Lung microvascular endothelial cell (primary cell): ENCODE results near the gene STK39. TPM values are rescaled to one million over a fixed set of nuclear protein-coding genes. Genes with fewer than 3 reads are reported as not detected.
A peak's percentile ranks its signal among the peaks of the same experiment; 100 is the strongest.

Experiments used
- DNase-seq, 2 donors: peaks; one replicate each; pipeline versions ENCODE4 v3.0.0 to v3.0.0-alpha.2; 2010; ENCODE audit warnings: low read depth in 2 of 2
- total RNA-seq: library from RNA; depleted of rRNA; stranded (reverse); fragments of >200 nt; gene quantifications from 2 replicates; pipeline ENCODE4 v1.2.1, GENCODE V29; 2014

Gene STK39
- total RNA-seq, 1 donor from 2014 or later, result 1.4 TPM

DNA sequence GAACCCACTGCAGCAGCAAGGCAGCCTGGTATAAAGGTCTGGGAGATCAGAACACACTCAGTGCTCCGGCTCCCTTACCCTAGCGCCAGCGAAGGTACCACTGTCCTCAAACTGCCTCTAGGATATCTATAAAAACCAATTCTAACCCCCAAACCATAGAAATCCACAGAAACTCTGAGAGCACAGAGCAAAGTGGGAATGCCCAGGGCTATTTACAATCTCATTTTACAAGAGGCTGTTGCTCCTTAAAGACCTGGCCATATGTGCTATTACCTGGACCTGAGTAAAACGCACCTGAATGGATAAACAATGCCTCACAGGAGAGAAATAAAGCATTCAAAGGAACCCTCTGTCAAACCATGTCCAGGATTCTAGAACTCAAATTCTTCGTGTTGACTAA lies 4.3 kb downstream of the STK39 start:
- DNase-seq, result no peak

DNA sequence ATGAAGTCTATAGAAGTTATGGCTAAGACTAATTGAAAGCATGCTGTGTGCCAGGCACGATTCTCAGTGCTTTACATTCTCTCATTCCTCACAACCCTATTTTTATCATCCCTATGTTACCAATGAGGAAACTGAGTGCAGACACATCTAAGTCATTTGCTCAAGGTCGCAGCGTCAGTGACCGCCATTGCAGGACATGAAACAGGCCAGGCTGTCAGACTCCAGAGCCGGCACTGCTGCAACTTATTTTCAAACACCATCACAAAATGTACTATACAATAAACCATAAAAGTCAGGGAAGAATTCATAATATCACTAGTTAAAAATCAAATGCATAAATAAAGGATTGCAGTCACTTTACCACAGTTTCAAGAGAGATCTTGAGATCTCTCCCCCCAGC lies 5.6 kb downstream of the STK39 start:
- no peak for DNase-seq

DNA sequence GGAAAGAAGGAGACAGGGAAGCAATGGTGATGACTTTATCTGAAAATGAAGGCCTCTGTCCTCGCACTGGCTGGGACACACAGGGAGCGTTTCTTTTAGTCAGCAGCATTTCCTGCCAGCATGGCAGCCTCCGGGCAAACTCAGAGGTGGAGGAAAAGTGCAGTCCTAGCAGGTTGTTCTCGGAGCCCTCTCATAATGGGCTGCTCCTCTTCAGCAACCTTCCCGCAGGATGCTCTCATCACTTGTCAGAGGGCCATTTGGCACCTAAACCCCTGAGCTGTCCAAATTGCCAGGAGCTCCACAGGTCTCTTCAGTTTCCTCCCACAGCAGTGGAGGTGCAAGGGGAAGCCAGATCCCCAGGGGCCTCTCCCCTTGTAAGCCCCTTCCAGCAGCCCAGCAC lies 6.2 kb downstream of the STK39 start:
- no peak for DNase-seq

DNA sequence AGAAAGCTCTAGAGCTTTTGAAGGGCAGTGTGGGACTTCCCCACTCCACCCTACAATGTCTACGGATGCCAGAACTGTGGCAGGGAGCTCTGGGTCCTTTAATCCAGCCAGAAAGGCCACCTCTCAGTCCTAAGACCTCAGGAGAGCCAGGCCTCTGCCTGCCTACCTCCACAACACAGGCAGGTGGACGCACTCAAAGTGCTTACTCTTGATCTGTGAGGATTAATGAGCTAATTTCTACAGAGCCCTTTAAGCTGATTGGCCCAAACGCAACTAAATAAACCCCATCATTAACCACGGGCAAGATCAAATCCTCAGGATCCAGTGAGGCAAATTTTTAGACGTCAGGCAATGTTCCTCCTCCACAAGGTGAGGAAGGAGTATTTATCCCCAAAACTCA lies 8.1 kb downstream of the STK39 start:
- no peak for DNase-seq

DNA sequence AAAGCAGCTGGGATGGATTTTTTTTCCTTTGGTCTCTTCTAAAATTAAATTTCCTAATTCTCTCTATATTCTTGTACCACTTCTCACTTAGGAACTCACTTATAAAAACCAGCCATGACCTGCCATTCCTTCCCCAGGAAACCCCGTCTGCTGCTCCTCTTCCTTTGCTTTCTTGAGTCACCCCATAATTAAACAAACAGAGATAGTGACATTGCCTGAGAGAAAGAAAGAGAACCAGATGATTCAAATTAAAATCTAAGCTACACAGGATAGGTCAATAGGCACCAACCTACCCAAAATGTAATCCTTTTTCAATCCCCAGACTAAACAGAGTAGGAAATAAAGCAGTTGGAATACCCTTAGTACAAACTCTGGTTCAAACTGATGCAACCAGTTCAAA lies 9.7 kb downstream of the STK39 start:
- DNase-seq, result peak in 1 of 2 donors; percentile 56

DNA sequence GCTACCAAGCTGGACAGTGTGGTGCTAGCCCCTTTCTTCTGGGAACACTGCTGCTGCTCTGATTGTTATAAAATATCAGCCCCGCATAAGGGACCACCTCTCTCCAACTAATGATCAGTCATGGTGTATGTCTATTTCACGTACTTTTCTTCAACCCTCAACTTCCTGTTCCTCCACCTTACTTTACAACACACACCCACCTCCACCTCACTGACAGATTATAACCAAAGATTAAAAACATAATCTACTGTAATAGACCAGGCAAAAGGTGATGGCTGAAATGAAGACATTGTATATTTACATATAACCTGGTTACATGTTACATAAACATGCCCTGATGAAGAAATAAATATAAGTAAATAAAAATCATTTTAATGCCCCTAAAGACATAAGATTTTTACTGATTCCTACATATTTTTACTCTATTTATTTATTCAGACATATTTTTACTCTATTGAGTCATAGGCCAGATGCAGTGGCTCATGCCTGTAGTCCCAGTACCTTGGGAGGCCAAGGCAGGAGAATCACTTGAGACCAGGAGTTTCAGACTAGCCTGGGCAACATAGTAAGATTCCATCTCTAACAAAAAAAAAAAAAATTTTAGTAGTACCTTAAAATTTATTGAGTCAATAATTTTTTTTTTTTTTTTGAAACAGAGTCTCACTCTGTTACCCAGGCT lies 12.8 kb downstream of the STK39 start:
- no peak for DNase-seq

DNA sequence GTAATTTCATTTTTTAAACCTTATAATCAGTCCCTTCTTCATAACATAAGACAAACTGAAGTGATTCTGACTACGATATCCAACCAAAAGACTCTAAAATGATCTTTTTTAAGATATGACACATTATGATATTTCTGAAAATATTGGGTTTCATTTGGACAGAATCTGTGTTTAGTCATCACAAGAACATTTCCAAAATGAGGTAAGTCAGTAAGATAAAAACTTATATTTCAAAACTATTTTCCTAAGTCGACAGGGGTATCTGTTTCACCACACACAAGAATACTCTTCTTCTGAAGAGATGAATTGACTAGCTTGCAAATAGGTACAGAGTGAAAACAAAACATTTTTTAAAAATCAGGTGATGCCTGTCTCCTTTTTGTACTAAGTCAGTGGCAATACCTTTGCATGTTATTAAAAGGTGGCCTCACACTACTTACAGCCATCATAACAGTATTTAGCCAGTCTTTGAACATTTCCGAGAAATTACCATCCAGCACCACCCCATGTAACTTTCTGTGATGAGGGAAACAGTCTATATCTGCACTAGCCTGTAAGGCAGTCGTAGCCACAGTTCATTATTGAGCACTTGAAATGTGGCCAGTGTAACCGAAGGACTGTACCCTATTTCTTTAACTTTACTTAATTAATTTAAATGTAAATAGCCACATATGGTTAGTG lies 13.5 kb downstream of the STK39 start:
- no peak for DNase-seq

DNA sequence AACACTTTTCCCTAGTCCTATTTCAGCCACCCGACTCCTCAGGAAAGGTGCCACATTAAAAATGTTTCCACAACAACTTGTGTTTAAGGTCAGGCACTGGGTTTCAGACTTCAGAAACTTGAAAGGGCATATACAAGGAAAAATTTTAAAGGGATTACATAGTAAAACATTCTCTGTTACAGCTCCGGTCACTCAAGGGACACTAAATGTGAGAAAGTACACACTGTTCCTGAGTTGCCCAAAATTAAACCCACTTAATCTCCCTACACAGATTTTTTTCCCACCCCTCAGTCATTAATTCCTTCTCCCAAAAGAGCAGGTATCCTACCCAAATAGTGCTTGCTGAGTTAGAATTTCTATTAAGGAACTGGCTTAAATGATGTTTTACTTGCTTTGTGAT lies 14.2 kb downstream of the STK39 start:
- no peak for DNase-seq

DNA sequence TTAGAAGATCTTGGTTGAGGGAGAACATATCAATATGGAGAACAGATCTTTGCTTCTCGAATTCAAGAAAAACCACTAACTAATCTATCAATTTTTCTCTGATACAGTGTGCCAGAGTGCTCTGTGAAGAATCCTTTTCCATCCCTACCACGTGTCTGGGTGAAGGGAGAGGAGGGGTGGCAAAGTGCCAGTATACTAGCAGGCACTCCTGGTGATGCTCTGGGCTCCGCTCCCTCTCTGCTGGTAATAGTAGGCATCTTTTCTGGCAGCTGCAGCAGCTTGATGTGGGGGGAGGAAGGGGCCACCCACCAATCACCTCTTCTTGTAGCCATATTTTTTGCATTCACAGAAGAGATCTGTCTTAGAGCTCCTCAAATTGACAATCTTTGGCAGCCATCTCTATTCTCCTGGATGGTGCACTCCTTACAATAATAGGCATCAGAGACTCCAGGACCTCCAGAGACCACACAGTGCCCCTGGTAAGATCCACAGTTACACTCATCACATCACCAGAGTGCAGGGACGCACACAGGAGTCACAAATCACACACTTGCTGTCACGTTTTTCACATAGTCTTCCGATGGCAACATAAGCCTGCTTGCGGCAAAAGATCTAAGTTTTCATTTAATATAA lies 15.7 kb downstream of the STK39 start:
- no peak for DNase-seq

DNA sequence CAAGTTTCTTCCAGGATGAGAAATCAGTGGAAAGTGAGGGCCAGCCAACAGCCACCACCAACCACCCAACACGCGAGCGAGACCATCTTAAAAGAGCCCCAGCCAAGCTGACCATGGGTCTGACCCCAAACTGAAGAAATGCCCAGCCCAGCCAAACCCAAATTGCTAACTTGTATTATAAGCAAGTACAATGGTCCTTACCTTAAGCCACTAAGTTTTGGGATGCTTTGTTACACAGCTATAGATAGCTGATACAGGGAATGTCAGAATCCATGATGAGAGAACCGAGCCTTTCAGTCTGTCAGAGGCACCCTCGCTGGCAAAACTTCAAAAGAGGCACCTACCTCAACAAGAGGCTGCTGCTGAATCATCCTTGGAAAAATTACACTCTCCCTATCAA lies 17.0 kb downstream of the STK39 start:
- DNase-seq, result no peak

DNA sequence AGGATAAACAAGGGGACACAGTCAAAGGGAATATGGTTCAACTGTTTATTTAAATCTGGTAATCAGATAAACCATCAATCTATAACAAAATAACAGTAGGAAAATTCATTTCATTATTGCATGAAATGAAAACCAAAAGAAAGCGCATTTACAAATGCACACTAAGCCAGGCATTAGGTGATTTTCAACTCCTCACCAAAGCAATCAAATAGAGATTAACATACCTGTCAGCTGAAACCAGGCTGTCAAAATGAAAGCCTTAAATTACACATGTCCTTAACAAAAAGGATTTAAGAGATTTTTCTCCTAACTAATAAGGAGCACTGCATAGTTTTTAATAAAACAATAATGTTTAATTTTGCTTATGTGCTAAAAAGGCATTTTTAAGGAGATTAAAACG lies 23.0 kb downstream of the STK39 start:
- DNase-seq, result no peak

DNA sequence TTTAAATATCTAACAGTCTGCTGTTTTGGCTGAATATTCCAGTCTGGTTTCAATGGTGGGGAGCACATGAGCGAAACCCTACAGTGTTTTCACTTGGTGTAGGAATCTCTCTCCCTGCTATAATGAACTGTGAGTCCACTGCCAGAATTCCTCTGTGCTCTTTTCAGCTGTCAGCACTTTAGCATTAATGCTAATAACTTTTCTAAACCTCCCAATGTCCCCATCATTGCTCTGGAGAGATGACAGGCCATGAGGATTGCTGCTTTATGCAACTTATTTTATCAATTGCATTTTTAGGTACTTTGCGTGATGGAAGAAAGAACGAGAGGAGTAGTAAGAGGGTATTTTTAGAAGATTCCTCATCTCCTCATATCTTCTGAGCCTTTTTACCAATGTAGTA lies 25.3 kb downstream of the STK39 start:
- no peak for DNase-seq

DNA sequence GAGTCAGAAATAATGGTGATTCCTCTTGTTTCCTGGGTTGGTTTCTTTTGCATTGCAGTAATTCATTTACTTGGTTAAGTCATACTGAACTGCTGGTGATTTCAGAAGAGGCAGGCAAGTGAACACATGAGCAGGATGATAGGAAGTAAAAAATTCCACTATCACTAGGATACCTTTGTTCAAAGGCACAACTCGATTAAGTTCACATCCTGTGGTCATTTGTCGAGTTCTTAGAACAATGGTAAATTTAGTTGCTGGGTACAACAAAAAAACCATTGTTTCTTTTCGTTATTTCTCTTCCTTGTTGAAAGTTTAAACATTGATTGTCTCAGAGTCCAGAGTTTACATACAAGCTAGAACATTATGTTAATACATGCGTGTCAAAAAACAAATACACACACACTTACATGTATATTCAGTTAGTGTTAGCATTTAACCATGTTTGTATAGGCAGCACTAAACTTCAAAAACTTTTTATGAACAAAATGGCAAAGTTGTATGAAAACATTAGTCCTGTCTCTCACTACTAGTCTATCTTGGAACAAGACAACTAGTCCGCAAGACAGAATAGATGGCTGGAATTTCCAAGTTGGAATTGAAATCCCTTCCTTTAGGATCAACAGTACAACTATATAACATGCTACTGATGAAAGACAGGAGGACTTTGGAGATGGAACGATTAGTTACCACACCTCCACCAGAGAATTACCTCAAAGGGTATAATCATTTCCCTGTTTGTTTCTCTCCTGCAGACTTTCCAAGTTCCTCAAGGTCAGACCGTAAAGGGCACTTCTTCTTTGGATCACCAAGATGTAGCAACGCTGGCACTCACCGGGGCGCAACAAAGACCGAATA lies 26.2 kb downstream of the STK39 start:
- DNase-seq, result peak; percentile 93

DNA sequence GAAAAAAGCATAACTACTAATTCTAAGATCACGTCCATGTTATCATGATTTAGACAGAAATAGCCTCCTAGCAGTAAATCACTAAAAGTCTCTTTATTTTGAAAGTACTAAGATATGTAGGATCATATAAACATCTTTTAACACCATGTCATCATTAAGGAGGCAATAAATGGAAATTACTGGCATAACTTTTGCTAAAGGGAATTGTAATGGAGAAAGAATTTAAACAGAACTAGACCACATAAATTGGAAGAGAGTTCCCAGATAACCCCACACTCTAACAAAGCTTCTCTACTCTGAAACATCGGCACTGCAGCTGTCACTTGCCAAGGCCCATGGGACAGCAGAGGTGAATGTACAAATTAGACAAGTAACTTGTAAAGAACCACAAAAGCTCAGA lies 29.5 kb downstream of the STK39 start:
- no peak for DNase-seq

DNA sequence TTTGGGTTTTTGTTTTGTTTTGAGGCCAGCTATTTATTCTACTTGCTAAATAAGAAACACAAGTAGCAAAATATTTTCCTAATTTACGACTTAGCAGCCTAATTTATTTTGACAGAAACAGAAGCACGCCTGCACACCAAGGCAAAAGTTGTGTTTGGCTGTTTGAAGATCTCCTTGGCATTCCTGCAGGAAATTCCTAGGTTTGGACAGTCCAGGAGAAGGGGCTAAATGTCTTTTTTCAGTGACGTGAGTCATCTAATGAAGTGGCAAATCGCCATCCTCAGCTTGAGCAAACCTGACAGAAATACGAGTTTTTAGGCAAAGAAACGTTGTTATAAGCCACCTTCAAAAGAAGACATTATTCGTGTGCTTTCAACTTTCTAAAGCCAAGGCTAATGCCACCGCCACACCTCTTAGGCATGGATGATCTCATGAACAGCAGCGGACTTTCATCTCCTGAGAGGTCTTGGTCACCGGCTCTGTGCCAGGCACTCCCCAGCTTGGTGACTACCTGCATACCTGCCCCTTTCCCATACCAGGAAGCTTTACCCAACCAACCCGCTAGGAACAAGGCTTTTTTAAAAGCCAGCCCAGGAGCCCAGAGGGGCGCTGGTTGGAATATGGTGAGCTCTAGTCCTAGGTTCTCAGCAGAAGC lies 30.9 kb downstream of the STK39 start:
- DNase-seq, result peak in 1 of 2 donors; percentile 41

DNA sequence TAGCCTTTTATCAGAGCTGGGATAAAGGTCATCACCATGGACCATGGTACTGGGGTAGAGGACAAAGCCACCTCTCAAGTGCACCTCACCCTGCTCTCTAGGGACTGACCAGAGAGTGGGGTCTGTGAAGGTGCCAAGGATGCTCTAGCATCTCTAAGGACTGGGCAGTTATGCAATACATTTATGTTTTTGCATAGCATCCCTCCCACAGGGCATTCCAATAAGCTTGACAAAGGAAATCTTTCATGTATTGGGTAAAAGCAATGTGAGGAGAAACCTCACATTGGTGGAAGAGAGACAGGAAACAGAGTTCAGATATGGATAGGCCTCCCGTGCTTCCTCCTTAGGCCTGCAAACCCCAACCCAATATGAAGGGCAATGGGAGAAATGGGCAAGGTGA lies 31.6 kb downstream of the STK39 start:
- no peak for DNase-seq

DNA sequence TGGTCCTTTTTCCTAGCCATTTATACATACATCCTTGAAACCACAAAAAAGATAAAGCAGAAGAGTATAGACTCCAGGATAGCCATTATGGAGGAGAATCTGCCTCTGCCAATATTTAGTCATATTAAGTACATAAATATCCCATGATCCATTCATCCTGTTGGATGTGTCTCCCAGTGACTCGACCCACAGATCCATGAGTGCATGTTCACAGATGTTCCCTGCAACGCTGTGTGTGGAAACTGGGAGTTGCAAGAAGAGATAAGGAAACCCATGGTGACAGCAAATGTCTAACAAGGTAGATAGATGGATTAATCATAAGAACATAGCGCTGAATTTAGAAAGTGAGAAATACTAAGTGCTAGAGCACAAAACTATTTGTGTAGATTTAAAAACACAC lies 34.5 kb downstream of the STK39 start:
- peak in 1 of 2 donors; percentile 14 for DNase-seq

DNA sequence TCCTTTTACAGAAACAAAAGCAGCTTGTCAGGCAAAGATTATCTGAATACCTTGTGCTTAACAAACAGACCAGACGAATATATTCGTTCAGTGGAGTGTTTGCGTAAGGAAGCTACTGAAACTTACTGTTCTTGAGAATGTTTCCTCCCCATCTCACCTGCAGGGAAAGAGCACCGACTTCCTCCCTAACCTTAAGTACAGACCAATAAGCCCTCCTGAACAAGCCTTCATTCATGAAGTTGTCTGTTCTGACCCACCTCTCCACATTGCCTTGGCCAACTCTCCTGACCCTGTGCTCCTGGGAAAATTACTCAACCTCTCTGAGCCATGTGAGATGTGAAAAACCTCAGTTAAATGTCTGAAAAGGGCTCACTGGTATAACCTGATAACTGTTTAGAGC lies 35.2 kb downstream of the STK39 start:
- no peak for DNase-seq

DNA sequence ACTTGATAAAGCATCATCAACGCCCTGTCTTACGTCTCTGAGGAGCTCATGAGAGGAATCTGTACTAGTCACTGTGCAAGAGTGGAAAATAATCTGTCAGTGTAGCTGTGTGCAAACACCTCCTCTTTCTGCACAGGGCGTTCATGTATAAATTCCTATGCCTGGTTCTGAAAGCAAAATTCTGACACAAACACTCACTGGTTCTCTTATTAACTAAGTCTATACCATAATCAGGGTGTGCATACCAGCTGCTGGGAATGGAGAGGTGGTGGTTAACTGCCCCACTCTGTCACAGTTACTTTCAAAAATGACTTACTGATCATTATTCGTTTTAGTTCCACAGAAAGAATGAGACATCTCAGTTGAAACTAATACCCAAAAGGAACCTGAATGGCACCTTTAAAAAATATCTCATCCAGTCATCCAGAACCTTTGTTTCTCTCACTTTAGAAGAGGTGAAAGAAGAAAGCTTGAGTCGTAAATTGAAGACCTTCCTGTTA lies 35.7 kb downstream of the STK39 start:
- no peak for DNase-seq

DNA sequence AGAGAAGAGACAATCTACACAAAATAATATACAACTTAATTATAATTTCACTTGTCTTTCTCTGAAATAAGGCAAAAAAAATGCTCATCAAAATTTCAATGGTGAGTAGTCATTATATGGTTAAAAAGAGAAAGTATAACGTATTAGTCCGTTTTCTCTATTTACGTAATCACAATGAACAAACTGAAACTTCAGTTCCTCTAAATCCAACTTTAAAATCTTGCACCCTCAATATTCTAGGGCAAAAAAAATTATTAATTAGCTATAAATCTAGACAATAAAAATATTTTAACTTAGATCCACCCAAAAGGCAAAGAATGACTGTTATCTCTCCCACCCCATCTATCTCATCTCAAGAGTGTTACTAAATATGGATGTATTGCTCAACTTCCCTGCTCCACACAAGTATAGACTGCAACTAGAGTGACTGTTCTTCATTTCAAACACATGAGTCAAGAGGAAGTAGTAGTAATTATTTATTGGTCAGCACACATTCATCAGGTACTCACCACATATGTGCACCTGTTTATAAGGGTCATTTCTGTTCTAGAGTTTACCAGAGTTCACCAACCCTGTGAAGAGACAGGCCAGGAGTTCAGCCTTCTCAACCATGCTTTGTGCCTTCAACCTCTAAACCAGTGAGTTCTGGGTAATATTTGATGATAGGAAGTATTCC lies 36.4 kb downstream of the STK39 start:
- DNase-seq, result peak; percentile 47 to 92
